Fibroblast of the aortic adventitia (primary cell): ENCODE results near the gene CCDC47. TPM values are rescaled to one million over a fixed set of nuclear protein-coding genes. Genes with fewer than 3 reads are reported as not detected.

Source experiments
- DNase-seq: peaks from one replicate; pipeline ENCODE4 v3.0.0-alpha.2; 2010; ENCODE audit warnings: low read depth
- H3K4me3 ChIP-seq: 2 replicates; pipeline ENCODE4 v1.5.1; 2011; ENCODE audit warnings: low read depth, mild to moderate bottlenecking, control low read depth, low read length, moderate library complexity
- total RNA-seq: library from RNA; depleted of rRNA; stranded (reverse); fragments of >200 nt; gene quantifications from 2 replicates; pipeline ENCODE4 v1.2.3, GENCODE V29; 2012; ENCODE audit warnings: low replicate concordance
- TF ChIP-seq, protein P1 (sequence below): IDR thresholded peaks from 2 replicates; pipeline ENCODE4 v1.5.1; 2011; ENCODE audit warnings: mild to moderate bottlenecking, low read length, control low read depth, inconsistent platforms; ENCODE audit not compliant: insufficient read depth

The CCDC47 gene
- total RNA-seq, 1 donor, result 70.2 TPM

DNA sequence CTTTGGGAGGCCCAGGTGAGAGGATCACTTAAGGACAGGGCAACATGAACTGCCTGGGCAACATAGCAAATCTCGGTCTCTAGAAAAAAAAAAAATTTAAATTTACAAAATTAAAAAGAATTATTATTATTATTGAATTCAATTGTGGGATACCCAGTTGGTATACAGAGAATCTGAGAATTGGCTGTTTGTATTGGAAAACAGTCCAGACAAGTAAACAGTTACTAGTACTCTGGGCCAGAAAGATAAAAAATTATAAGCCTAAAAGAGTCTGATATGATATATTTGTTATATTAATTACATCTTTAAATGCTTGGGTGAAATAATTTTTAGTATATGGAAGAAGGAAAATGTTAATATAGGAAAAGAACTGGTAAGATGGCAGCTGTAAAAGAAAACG, 15.0 kb downstream of the CCDC47 start:
- TF ChIP-seq, protein P1, sequence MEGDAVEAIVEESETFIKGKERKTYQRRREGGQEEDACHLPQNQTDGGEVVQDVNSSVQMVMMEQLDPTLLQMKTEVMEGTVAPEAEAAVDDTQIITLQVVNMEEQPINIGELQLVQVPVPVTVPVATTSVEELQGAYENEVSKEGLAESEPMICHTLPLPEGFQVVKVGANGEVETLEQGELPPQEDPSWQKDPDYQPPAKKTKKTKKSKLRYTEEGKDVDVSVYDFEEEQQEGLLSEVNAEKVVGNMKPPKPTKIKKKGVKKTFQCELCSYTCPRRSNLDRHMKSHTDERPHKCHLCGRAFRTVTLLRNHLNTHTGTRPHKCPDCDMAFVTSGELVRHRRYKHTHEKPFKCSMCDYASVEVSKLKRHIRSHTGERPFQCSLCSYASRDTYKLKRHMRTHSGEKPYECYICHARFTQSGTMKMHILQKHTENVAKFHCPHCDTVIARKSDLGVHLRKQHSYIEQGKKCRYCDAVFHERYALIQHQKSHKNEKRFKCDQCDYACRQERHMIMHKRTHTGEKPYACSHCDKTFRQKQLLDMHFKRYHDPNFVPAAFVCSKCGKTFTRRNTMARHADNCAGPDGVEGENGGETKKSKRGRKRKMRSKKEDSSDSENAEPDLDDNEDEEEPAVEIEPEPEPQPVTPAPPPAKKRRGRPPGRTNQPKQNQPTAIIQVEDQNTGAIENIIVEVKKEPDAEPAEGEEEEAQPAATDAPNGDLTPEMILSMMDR, result no peak
- no peak overlapping the region for H3K4me3 ChIP-seq
- no peak for DNase-seq

DNA sequence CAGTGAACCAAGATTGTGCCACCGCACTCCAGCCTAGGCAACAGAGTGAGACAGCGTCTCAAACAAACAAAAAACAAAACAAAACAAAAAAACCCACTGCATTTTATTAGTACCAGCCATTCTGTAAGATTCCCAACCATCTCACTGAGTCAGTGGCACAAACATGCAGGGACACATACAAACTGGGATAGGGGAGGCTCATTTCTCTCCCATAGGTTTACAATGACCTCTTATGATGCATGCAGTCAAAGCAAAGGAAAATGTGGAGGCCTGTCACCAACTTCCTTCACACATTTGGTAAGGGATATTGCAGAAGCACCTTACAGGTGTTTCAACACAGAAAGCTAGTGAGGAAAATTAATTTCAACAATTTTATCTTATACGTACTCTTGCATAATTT, 19.4 kb downstream of the CCDC47 start:
- no peak for DNase-seq
- no peak overlapping the region for H3K4me3 ChIP-seq
- TF ChIP-seq, protein P1, result no peak

DNA sequence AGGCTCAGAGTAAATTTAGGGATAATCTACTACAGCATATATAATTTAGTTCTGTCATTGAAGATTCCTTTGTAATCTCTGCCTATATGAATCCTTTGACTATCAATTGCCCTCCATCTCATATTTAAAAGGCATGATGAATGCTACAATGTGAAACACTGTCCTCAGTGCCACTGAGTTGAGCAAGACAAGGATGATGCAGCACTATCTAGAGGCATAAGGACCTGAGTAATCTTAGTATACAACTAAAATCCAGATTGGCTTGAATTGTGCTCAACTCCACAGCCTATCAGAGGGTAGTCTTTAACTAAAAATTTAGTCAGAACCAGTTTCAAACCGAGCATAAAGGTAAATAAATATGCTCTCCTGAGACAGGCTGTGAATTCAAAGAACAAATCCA, 20.2 kb downstream of the CCDC47 start:
- TF ChIP-seq, protein P1, result no peak
- no peak for DNase-seq
- no peak overlapping the region for H3K4me3 ChIP-seq

DNA sequence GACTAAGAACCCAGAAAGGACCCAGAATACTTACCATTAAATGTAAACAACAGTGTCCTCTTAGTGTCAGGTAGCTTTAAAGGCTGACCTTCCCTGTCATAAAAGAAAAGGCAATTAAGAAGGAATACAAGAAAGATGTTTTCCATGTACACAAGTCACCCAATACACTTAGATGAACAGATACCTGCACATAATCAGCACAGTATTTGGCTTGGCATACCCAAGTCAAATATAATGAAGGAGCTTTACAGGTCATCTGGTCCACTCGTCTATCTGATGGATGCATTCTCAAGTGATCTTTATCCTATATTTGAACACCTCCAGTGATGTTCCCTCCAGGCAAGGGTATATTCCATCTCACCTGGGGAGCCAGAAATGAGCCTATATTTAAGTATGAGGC, 20.7 kb downstream of the CCDC47 start:
- TF ChIP-seq, protein P1, result no peak
- no peak for DNase-seq
- no peak overlapping the region for H3K4me3 ChIP-seq

DNA sequence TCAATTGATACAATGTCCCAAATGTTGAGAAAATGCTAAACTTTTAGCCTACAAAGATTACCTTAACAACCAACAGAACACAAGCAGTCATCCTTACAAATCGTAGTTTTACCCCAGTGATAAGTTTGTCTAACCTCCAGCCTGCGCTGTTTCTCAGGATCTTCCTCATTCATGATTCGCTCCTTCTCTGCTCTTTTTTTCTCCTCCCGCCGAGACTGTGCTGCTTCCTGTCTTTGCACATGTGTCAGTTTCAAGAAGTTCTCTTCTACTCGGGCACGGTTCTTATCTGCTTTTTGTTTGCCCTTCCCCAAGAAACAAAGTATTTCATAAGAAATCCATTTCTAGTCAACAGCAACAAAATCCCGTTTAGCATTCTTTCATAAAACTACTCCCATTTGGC, 21.6 kb downstream of the CCDC47 start:
- H3K4me3 ChIP-seq, result no peak overlapping the region
- DNase-seq, result no peak
- TF ChIP-seq, protein P1, result no peak

DNA sequence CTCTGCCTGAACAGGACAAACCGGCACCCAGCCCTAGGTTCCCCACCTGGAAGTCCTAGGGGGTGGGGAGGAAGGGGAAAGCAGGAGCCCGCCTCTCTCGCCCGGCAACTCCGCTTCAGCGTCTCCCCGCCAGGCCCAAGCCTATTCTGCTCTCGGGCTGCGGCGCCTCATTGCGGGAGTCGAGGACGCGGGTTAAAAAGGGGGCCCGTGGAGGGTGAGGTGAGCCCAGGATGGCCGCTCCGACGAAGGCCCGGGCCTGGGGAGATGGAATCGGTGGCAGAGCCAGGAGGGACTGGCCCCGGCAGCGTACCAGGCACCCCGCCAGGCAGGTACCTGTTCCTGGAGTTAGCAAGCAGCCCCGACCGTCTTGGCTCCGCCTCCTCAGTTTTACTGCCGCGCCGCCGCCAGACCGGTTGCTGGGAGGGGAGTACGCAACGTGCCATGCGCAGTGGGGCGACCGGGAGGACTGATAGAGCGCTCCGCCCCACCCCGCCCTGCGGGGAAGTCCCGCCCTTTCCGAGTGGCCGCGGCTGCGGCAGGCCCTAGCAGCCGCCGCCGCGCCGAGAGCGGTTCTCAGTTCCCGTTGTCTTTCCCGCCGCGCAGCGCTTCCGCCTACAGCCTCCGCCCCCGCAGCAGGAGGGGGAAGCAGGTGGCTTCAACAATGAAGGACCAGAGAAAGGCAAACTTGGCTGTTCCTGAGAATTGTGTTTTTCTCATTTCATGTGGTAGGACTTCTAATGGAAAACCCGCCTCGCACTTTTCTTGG, 31.8 kb downstream of the CCDC47 start, which contains the start of gene STRADA:
Gene STRADA, minus strand, starts transcription at position 392 of the 766 bp plus-strand sequence. CDS start 13,430 bp downstream, outside the sequence.
- DNase-seq, result peak; percentile 92
- H3K4me3 ChIP-seq, result peak within 1 kb of the TSS; percentile 83
- TF ChIP-seq, protein P1, result no peak

DNA sequence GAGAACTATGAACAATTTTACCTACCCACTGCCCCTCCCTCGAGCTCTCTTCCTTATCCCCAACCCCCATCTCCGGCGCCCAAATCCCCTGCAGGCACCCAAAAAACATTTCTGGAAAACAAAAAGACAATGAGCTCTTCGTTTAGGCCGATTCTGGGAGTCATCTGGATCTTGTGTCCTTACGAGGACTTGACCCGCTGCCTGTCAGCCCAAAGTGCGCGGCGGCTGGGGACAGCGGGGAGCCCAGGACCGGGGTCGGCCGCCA, 32.3 kb downstream of the CCDC47 start:
- no peak for DNase-seq
- H3K4me3 ChIP-seq, result peak overlapping the region; percentile 83
- TF ChIP-seq, protein P1, result no peak
